ENCODE results near the gene UCHL3. TPM values are rescaled to one million over a fixed set of nuclear protein-coding genes. Genes with fewer than 3 reads are reported as not detected.

The UCHL3 gene
- total and polyA plus RNA-seq, 2 donors (not counting 3 experiments of a cell fraction or from before 2014, with no cell fraction given): 31.3 to 46.8 TPM

- DNase-seq (ENCODE audit: low read depth, low spot score): no peak
- no peaks in the 10 kb centered on the region for H3K9me3 ChIP-seq (replicated peaks; ENCODE audit: control insufficient read depth, insufficient read depth, low read length)
- H3K27me3 ChIP-seq (ENCODE audit: control insufficient read depth in 2 of 2, insufficient read depth in 2 of 2, low read length in 2 of 2): no peaks in the 10 kb centered on the region
- H3K36me3 ChIP-seq (ENCODE audit: control insufficient read depth in 2 of 2, extremely low read depth in 1 of 2, insufficient read depth in 2 of 2, low read length in 2 of 2): no peaks in the 10 kb centered on the region
- H3K4me2 ChIP-seq (ENCODE audit: insufficient read depth, low read length): no peak overlapping the region
- H3K9ac ChIP-seq (replicated peaks; ENCODE audit: extremely low read depth, insufficient read depth, low read length): no peak overlapping the region
- TF ChIP-seq MYC (IDR thresholded peaks at IDR 0.05; ENCODE audit: low read depth, low read length) (no peak), GATA2 (IDR thresholded peaks at IDR 0.05; ENCODE audit: insufficient read depth, insufficient read length, low read depth, low read length) (no peak), CTCF (IDR thresholded peaks at IDR 0.05; ENCODE audit: extremely low read depth in 1 of 2, insufficient read depth in 1 of 2, low read depth in 1 of 2, low read length in 2 of 2) (no peak), JUN (IDR thresholded peaks at IDR 0.05; ENCODE audit: borderline replicate concordance, insufficient read depth, insufficient read length, low read depth) (no peak), POLR2A (IDR thresholded peaks at IDR 0.05; ENCODE audit: low read depth, low read length) (no peak), FOS (IDR thresholded peaks at IDR 0.05; ENCODE audit: borderline replicate concordance, insufficient read depth, low read length) (no peak)
- no peak overlapping the region for H2AFZ ChIP-seq (ENCODE audit: low read depth, low read length)
- no peak overlapping the region for H3K27ac ChIP-seq (ENCODE audit: insufficient read depth, low read depth, low read length)
- BruUV-seq (replicated peaks): no TSS peak
- no peaks in the 10 kb centered on the region for H3K9me1 ChIP-seq (replicated peaks; ENCODE audit: control insufficient read depth, extremely low read depth, insufficient read depth, low read length)
- ChIA-PET POLR2A (no interaction called here), CTCF (no interaction called here)
- intact Hi-C loops (cut with micrococcal nuclease) (no loop called here), dilution Hi-C loops (cut with MboI; ENCODE audit: extremely low pct_ligation_motif_present, low sequenced_read_pairs) (no loop called here)
- no peaks in the 10 kb centered on the region for H3K4me1 ChIP-seq (ENCODE audit: control insufficient read depth, extremely low read depth, insufficient read depth, low read length)
- FAIRE-seq: no peak
- no peaks in the 10 kb centered on the region for H4K20me1 ChIP-seq (replicated peaks; ENCODE audit: control insufficient read depth, extremely low read depth, insufficient read depth, low read length)
- H3K79me2 ChIP-seq (ENCODE audit: control insufficient read depth, insufficient read depth, low read length): no peaks in the 10 kb centered on the region
- no peak overlapping the region for H3K4me3 ChIP-seq (replicated peaks in 1 of 3; ENCODE audit: insufficient read depth in 1 of 3, low read depth in 1 of 3, low read length in 3 of 3)
Measured at GRCh38 chr13:75521956-75522355, 27.6 kb upstream of the UCHL3 start.

- Histone ChIP-seq H3K9me1 (replicated peaks; ENCODE audit: control insufficient read depth, extremely low read depth, insufficient read depth, low read length) (no peaks in the 10 kb centered on the region), H3K9ac (replicated peaks; ENCODE audit: extremely low read depth, insufficient read depth, low read length) (no peak overlapping the region), H2AFZ (ENCODE audit: low read depth, low read length) (no peak overlapping the region), H3K36me3 (ENCODE audit: control insufficient read depth in 2 of 2, extremely low read depth in 1 of 2, insufficient read depth in 2 of 2, low read length in 2 of 2) (no peaks in the 10 kb centered on the region), H3K4me3 (replicated peaks in 1 of 3; ENCODE audit: insufficient read depth in 1 of 3, low read depth in 1 of 3, low read length in 3 of 3) (no peak overlapping the region), H3K9me3 (replicated peaks; ENCODE audit: control insufficient read depth, insufficient read depth, low read length) (no peaks in the 10 kb centered on the region), H3K79me2 (ENCODE audit: control insufficient read depth, insufficient read depth, low read length) (no peaks in the 10 kb centered on the region), H3K27ac (ENCODE audit: insufficient read depth, low read depth, low read length) (no peak overlapping the region), H3K27me3 (ENCODE audit: control insufficient read depth in 2 of 2, insufficient read depth in 2 of 2, low read length in 2 of 2) (no peaks in the 10 kb centered on the region), H3K4me2 (ENCODE audit: insufficient read depth, low read length) (no peak overlapping the region), H4K20me1 (replicated peaks; ENCODE audit: control insufficient read depth, extremely low read depth, insufficient read depth, low read length) (no peaks in the 10 kb centered on the region), H3K4me1 (ENCODE audit: control insufficient read depth, extremely low read depth, insufficient read depth, low read length) (no peaks in the 10 kb centered on the region)
- no TSS peak for BruUV-seq (replicated peaks)
- CTCF ChIA-PET: interaction anchor here (1.1 kb wide), 1 partner anchor 10 kb away, joined by 4 read pairs; no protein-coding TSS in a partner anchor
- POLR2A ChIA-PET: no interaction called here
- dilution Hi-C loops (cut with MboI; ENCODE audit: extremely low pct_ligation_motif_present, low sequenced_read_pairs): no loop called here
- TF ChIP-seq GATA2 (IDR thresholded peaks at IDR 0.05; ENCODE audit: insufficient read depth, insufficient read length, low read depth, low read length) (no peak), EZH2 (IDR thresholded peaks at IDR 0.05; ENCODE audit: borderline replicate concordance, low read depth, low read length, severe bottlenecking) (no peak), POLR2A (IDR thresholded peaks at IDR 0.05; ENCODE audit: low read depth, low read length) (no peak), CTCF (IDR thresholded peaks at IDR 0.05; ENCODE audit: extremely low read depth in 1 of 2, insufficient read depth in 1 of 2, low read depth in 1 of 2, low read length in 2 of 2) (no peak), JUN (IDR thresholded peaks at IDR 0.05; ENCODE audit: borderline replicate concordance, insufficient read depth, insufficient read length, low read depth) (no peak), MAX (IDR thresholded peaks at IDR 0.05; ENCODE audit: insufficient read depth, insufficient read length) (no peak), FOS (IDR thresholded peaks at IDR 0.05; ENCODE audit: borderline replicate concordance, insufficient read depth, low read length) (no peak), MYC (IDR thresholded peaks at IDR 0.05; ENCODE audit: low read depth, low read length) (no peak), POLR2AphosphoS5 (IDR thresholded peaks at IDR 0.05; ENCODE audit: insufficient read depth, low read depth, low read length) (no peak)
- intact Hi-C loops (cut with micrococcal nuclease): no loop called here
- no peak for DNase-seq (ENCODE audit: low read depth, low spot score)
- no peak for FAIRE-seq
Measured at GRCh38 chr13:75530549-75530961, 19.0 kb upstream of the UCHL3 start.
